Neural cell (in vitro differentiated cells): ENCODE data around the gene IRF3. TPM values are rescaled to one million over a fixed set of nuclear protein-coding genes. Genes with fewer than 3 reads are reported as not detected.

Experiments
- H2AFZ ChIP-seq: fragments of 200-600, 300-800 bp; sonication (generic), shearing (Covaris generic); 2 replicates; pipeline ENCODE4 v1.6.0; 2014; ENCODE audit warnings: low read depth, mild to moderate bottlenecking, antibody characterized with exemption, low read length, moderate library complexity
- H3F3A ChIP-seq: fragments of 200-600 bp; shearing (Covaris generic); 2 replicates; pipeline ENCODE4 v1.6.1; 2016; ENCODE audit warnings: mild to moderate bottlenecking, moderate library complexity, mixed read lengths, antibody characterized with exemption, low read length; ENCODE audit not compliant: insufficient read depth, poor library complexity, severe bottlenecking
- H3K27ac ChIP-seq: fragments of 200-600, 300-800 bp; sonication (generic), shearing (Covaris generic); 2 replicates; pipeline ENCODE4 v1.5.1; 2014; ENCODE audit warnings: mild to moderate bottlenecking, low read length, moderate library complexity
- H3K27me3 ChIP-seq: fragments of 300-800, 200-600 bp; sonication (generic), shearing (Covaris generic); 2 replicates; pipeline ENCODE4 v1.6.0; 2014; ENCODE audit warnings: mild to moderate bottlenecking, low read depth, low read length, moderate library complexity; ENCODE audit not compliant: insufficient read depth
- H3K36me3 ChIP-seq: fragments of 300-800, 200-600 bp; sonication (generic), shearing (Covaris generic); 2 replicates; pipeline ENCODE4 v1.5.1; 2014; ENCODE audit warnings: mild to moderate bottlenecking, antibody characterized with exemption, low read length, moderate library complexity; ENCODE audit not compliant: insufficient read depth
- H3K4me2 ChIP-seq: fragments of 300-800, 200-600 bp; sonication (generic), shearing (Covaris generic); 2 replicates; pipeline ENCODE4 v1.6.0; 2014; ENCODE audit warnings: mild to moderate bottlenecking, low read length
- H3K4me3 ChIP-seq: fragments of 300-800, 200-600 bp; sonication (generic), shearing (Covaris generic); 2 replicates; pipeline ENCODE4 v1.5.1; 2014; ENCODE audit warnings: mild to moderate bottlenecking, low read length, moderate library complexity
- H3K79me2 ChIP-seq: fragments of 200-600 bp; shearing (Covaris generic); replicated peaks from 2 replicates; pipeline ENCODE4 v1.6.0; 2014; ENCODE audit warnings: mild to moderate bottlenecking, low read length, moderate library complexity; ENCODE audit not compliant: insufficient read depth
- H3K9ac ChIP-seq: fragments of 300-800, 200-600 bp; sonication (generic), shearing (Covaris generic); 2 replicates; pipeline ENCODE4 v1.6.1; 2016; ENCODE audit warnings: mild to moderate bottlenecking, low read length, mixed read lengths
- H3K9me2 ChIP-seq: fragments of 200-600 bp; shearing (Covaris generic); 2 replicates; pipeline ENCODE4 v1.6.1; 2016; ENCODE audit warnings: mild to moderate bottlenecking, low read length, mixed read lengths; ENCODE audit not compliant: insufficient read depth
- H3K9me3 ChIP-seq: fragments of 200-600, 300-800 bp; sonication (generic), shearing (Covaris generic); 2 replicates; pipeline ENCODE4 v1.6.1; 2016; ENCODE audit warnings: mild to moderate bottlenecking, mixed run types, low read length, moderate library complexity, mixed read lengths
- H4K20me1 ChIP-seq: fragments of 200-600 bp; shearing (Covaris generic); 2 replicates; pipeline ENCODE4 v1.6.1; 2016; ENCODE audit warnings: mild to moderate bottlenecking, mixed run types; ENCODE audit not compliant: insufficient read depth
- EP300 ChIP-seq: fragments of 450-650 bp; conservative IDR thresholded peaks from 2 replicates; pipeline ENCODE4 v1.6.1; 2014; ENCODE audit warnings: antibody characterized with exemption, mild to moderate bottlenecking, moderate library complexity; ENCODE audit not compliant: poor library complexity, severe bottlenecking
- EZH2 ChIP-seq: fragments of 200-600, 300-800 bp; shearing (Covaris generic), sonication (generic); IDR thresholded peaks from 2 replicates; pipeline ENCODE4 v1.6.1; 2014; ENCODE audit warnings: antibody characterized with exemption, low read length, borderline replicate concordance, mild to moderate bottlenecking; ENCODE audit not compliant: insufficient read depth, poor library complexity, severe bottlenecking
- MXI1 ChIP-seq: fragments of 450-650 bp; conservative IDR thresholded peaks from 2 replicates; pipeline ENCODE4 v1.6.1; 2014; ENCODE audit warnings: antibody characterized with exemption, mild to moderate bottlenecking; ENCODE audit not compliant: poor library complexity, severe bottlenecking
- POLR2AphosphoS5 ChIP-seq: IDR thresholded peaks from 2 replicates; pipeline ENCODE4 v1.6.1; 2012
- RAD21 ChIP-seq: fragments of 450-650 bp; conservative IDR thresholded peaks from 2 replicates; pipeline ENCODE4 v1.6.1; 2014; ENCODE audit warnings: antibody characterized with exemption, mild to moderate bottlenecking, moderate library complexity
- SMC3 ChIP-seq: fragments of 450-650 bp; conservative IDR thresholded peaks from 2 replicates; pipeline ENCODE4 v1.6.1; 2014; ENCODE audit warnings: antibody characterized with exemption, mild to moderate bottlenecking, moderate library complexity; ENCODE audit not compliant: poor library complexity
- TAF1 ChIP-seq: IDR thresholded peaks from 2 replicates; pipeline ENCODE4 v1.6.1; 2012; ENCODE audit warnings: low read depth
- polyA plus RNA-seq: library from polyadenylated mRNA; depleted of rRNA; stranded (reverse); fragments of >200 nt; gene quantifications from 2 replicates; pipeline ENCODE4 v1.2.3, GENCODE V29; 2014
- TF ChIP-seq, protein P1 (sequence below): IDR thresholded peaks from 2 replicates; pipeline ENCODE4 v1.6.1; 2012; ENCODE audit warnings: borderline replicate concordance
- TF ChIP-seq, protein P2 (sequence below): fragments of 450-650 bp; IDR thresholded peaks from 2 replicates; pipeline ENCODE4 v1.5.1; 2014; ENCODE audit warnings: antibody characterized with exemption, mild to moderate bottlenecking, moderate library complexity; ENCODE audit not compliant: poor library complexity, severe bottlenecking

Gene IRF3
- polyA plus RNA-seq, 1 donor from 2014 or later, result 39.4 TPM

DNA sequence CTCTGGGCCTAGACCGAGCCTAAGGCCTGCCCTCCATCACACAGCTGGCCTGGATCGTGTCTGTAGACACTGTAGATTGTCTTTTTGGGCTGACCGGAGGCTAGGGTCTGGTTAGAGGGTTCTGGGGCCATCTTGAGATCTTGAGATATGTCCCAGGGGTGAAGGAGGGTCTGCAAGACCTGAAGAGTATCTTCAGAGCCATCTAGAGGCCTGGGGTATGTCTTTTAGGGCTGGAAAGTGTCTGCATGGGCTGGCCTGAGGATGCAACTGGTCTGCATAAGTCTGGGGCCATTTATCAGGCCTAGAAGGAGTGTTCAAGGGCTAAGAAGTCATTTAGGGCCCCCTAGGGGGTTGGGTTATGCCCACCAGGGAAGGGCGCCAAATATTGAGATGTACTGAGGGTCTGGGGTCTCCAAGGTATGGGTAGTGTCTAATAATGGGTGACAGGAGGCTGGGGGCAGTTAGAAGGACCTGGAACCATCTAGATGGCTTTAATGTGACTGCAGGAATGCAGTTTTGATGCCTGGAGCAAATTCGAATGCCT, 23.1 kb downstream of the IRF3 start:
- Histone ChIP-seq H3K4me2 (peak overlapping the region; percentile 90), H3K9me3 (no peaks in the 10 kb centered on the region), H3K27ac (peak overlapping the region; percentile 90), H3K36me3 (no peaks in the 10 kb centered on the region), H3K4me3 (peak overlapping the region; percentile 76), H3F3A (peaks cover 5% of the 10 kb centered on the region), H3K79me2 (peaks cover 25% of the 10 kb centered on the region), H2AFZ (peak overlapping the region; percentile 69), H4K20me1 (no peaks in the 10 kb centered on the region), H3K9me2 (no peaks in the 10 kb centered on the region), H3K27me3 (no peaks in the 10 kb centered on the region), H3K9ac (peak overlapping the region; percentile 98)
- no peak for TF ChIP-seq EP300
- TF ChIP-seq SMC3, result no peak
- no peak for TF ChIP-seq POLR2AphosphoS5
- TF ChIP-seq TAF1, result no peak
- TF ChIP-seq, protein P1, sequence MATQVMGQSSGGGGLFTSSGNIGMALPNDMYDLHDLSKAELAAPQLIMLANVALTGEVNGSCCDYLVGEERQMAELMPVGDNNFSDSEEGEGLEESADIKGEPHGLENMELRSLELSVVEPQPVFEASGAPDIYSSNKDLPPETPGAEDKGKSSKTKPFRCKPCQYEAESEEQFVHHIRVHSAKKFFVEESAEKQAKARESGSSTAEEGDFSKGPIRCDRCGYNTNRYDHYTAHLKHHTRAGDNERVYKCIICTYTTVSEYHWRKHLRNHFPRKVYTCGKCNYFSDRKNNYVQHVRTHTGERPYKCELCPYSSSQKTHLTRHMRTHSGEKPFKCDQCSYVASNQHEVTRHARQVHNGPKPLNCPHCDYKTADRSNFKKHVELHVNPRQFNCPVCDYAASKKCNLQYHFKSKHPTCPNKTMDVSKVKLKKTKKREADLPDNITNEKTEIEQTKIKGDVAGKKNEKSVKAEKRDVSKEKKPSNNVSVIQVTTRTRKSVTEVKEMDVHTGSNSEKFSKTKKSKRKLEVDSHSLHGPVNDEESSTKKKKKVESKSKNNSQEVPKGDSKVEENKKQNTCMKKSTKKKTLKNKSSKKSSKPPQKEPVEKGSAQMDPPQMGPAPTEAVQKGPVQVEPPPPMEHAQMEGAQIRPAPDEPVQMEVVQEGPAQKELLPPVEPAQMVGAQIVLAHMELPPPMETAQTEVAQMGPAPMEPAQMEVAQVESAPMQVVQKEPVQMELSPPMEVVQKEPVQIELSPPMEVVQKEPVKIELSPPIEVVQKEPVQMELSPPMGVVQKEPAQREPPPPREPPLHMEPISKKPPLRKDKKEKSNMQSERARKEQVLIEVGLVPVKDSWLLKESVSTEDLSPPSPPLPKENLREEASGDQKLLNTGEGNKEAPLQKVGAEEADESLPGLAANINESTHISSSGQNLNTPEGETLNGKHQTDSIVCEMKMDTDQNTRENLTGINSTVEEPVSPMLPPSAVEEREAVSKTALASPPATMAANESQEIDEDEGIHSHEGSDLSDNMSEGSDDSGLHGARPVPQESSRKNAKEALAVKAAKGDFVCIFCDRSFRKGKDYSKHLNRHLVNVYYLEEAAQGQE, result no peak
- no peak for TF ChIP-seq EZH2
- TF ChIP-seq, protein P2, sequence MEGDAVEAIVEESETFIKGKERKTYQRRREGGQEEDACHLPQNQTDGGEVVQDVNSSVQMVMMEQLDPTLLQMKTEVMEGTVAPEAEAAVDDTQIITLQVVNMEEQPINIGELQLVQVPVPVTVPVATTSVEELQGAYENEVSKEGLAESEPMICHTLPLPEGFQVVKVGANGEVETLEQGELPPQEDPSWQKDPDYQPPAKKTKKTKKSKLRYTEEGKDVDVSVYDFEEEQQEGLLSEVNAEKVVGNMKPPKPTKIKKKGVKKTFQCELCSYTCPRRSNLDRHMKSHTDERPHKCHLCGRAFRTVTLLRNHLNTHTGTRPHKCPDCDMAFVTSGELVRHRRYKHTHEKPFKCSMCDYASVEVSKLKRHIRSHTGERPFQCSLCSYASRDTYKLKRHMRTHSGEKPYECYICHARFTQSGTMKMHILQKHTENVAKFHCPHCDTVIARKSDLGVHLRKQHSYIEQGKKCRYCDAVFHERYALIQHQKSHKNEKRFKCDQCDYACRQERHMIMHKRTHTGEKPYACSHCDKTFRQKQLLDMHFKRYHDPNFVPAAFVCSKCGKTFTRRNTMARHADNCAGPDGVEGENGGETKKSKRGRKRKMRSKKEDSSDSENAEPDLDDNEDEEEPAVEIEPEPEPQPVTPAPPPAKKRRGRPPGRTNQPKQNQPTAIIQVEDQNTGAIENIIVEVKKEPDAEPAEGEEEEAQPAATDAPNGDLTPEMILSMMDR, result no peak
- TF ChIP-seq MXI1, result no peak
- TF ChIP-seq RAD21, result no peak

DNA sequence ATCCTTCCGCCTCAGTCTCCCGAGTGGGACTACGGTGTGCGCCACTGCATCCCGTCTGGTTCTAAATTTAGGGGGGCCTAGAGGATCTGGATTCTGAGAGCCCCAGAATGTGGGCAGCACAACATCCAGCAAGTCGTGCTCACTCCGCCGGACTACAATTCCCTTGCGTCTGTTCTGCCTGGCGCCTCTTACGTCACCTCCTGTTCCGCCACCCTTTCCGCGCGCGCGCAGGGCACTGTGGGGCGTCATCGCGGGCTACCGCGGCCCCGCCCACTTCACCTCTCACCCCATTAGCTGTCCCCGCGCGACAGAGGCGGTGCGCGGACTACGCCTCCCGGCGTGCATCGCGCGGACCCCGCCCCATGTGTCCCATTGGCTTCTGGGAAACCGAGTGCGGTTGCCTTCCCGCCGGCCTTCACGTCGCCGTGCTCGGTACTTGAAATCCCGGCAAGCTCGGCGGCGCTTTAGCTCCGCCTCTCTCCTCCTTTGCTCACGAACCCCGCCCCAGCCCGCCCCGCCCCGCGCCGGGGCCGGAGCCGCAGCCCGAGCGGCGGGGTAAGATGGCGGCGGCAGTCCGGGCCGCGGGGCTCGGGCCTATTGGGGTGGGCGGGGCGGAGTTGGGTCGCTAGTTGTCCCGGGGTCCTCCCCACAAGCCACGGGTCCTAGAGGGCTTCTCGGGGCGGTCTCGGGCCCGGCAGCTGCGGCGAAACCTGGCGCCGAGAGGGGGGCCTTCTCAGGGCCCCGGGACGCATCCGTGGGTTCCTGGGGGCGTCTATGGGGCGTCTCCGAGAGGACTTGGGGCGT, 23.8 kb downstream of the IRF3 start, which contains the start of gene SCAF1:
Gene SCAF1 (plus strand): TSS at position 522 of the 804 bp plus-strand sequence. CDS start 2,818 bp downstream, outside the sequence.
- peak within 1 kb of the TSS; percentile 76 for H3K4me3 ChIP-seq
- TF ChIP-seq, protein P1, result no peak
- no peak for TF ChIP-seq EZH2
- TF ChIP-seq RAD21, result no peak
- no peak for TF ChIP-seq TAF1
- TF ChIP-seq MXI1, result peak; percentile 37
- no peak for TF ChIP-seq SMC3
- peak; percentile 68 for TF ChIP-seq EP300
- TF ChIP-seq, protein P2, result no peak
- TF ChIP-seq POLR2AphosphoS5, result peak; percentile 75
- H3K27me3 ChIP-seq, result no peaks in the 10 kb centered on the region

More for the DNA sequence above, 23.8 kb downstream of the IRF3 start, which contains the start of gene SCAF1:
- peak within 1 kb of the TSS; percentile 69 for H2AFZ ChIP-seq
- H3K79me2 ChIP-seq, result peaks cover 25% of the 10 kb centered on the region
- no peaks in the 10 kb centered on the region for H3K36me3 ChIP-seq
- H3K27ac ChIP-seq, result peak within 1 kb of the TSS; percentile 90
- peaks cover 5% of the 10 kb centered on the region for H3F3A ChIP-seq
- no peaks in the 10 kb centered on the region for H4K20me1 ChIP-seq
- peak within 1 kb of the TSS; percentile 90 for H3K4me2 ChIP-seq
- H3K9me2 ChIP-seq, result no peaks in the 10 kb centered on the region
- no peaks in the 10 kb centered on the region for H3K9me3 ChIP-seq
- peak within 1 kb of the TSS; percentile 98 for H3K9ac ChIP-seq
